K562 treated with DMSO at 1 percent for 4 hours (cell line): ENCODE data around the gene ZDHHC3. TPM values are rescaled to one million over a fixed set of nuclear protein-coding genes. Genes with fewer than 3 reads are reported as not detected.

ENCODE experiments used
- total RNA-seq: library from RNA; unstranded; fragments of 300-600 nt; gene quantifications from 2 replicates; pipeline ENCODE4 v1.2.3, GENCODE V29; 2022; ENCODE audit not compliant: insufficient read depth

ZDHHC3 gene, protein sequence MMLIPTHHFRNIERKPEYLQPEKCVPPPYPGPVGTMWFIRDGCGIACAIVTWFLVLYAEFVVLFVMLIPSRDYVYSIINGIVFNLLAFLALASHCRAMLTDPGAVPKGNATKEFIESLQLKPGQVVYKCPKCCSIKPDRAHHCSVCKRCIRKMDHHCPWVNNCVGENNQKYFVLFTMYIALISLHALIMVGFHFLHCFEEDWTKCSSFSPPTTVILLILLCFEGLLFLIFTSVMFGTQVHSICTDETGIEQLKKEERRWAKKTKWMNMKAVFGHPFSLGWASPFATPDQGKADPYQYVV
- total RNA-seq, result 48.0 and 57.9 TPM in 2 replicates

DNA sequence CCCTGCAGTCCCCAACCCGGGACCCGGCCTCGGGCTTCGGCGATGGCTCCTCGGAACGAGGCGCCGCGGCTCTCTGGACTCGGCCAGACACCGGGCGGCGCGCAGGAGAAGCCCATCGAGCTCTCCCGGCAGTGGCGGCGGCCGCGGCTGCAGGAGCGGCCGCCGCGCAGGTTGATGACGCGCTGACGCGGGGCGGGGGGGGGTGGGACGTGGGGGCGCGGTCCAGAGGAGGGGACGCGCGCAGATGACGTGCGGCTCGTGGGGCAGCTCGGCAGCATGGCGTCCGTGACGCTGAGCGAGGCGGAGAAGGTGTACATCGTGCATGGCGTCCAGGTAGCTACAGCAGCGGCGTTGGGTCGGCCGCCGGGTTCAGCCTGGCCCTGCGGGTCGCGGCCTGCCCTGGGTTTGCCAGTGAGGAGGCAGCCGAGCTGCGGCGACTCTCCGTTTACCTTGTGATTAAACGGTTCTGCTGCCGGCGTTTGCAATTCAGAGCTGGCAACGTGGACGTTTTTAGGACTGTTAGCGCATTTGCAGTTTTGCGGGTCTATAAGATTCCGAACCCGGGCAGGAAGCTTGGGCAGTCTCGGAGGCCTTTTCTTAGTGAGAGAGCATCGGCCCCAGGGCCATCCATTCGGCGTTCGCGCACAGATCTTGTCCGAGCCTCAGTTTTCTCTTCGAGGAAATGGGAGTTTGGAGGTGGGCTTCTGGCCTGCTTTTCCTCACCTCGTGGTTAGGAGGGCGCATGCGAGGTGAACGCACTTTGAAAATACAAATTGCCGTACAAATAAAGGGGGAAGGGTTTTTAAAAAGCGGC, at the start of gene ZDHHC3, which contains the start of gene EXOSC7:
ZDHHC3 (minus strand) TSS at position 173 of the 814 bp plus-strand sequence. CDS start 16,738 bp downstream, outside the sequence.
EXOSC7 (plus strand) TSS at position 243 of the 814 bp plus-strand sequence; CDS start at position 277, 34 bp downstream.

Other genes starting within 250 kb of the ZDHHC3 start
- gene ZNF501, start 246.5 kb downstream of the ZDHHC3 start, total RNA-seq, result 1.8 and 2.1 TPM in 2 replicates
- 15.3 and 16.4 TPM in 2 replicates for gene KIAA1143, start 214.6 kb downstream of the ZDHHC3 start, total RNA-seq
- gene KIF15, start 214.4 kb downstream of the ZDHHC3 start, total RNA-seq, result 5.7 and 9.5 TPM in 2 replicates
- 3.6 TPM in 1 of 2 replicates, not detected in the other for gene TMEM42, start 114.3 kb downstream of the ZDHHC3 start, total RNA-seq
- gene TGM4, start 101.6 kb downstream of the ZDHHC3 start, total RNA-seq, result not detected in 2 replicates
- gene EXOSC7, start 70 bp upstream of the ZDHHC3 start, total RNA-seq, result 37.4 and 49.3 TPM in 2 replicates
- gene CLEC3B, start 50.1 kb upstream of the ZDHHC3 start, total RNA-seq, result not detected in 2 replicates
- gene CDCP1, start 170.2 kb upstream of the ZDHHC3 start, total RNA-seq, result 7.7 and 7.8 TPM in 2 replicates